NCI-H2107 (cell line): Measurements from ENCODE around the gene TEX2.
"Not testable (repeated sequence)": the region's sequence is repeated elsewhere in the genome, so short reads cannot be mapped to it uniquely, and the experiment has no call there.

Experiments used
- DNase-seq: peaks from one replicate; lab custom pipeline; 2025; lab: John Stamatoyannopoulos, UW

TEX2 gene

DNA sequence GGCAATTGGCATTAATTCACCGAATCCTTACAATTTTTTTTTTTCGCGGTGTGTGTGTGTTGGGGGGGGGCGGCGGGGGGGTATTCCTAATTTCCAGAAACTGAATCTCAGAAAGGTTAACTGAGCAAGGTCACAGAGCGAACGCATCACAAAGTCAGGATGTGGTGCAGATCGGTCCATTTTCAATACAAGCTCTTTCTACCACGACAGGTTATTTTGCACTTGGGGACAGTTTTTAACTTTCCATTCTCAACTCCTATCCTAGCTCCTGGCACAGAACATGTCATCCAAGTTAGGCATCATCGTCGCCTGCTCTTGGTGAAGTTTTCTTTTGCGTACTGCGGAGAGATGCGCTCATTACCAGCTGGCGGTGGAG is 117.7 kb downstream of the TEX2 start:
- DNase-seq, result no peak

DNA sequence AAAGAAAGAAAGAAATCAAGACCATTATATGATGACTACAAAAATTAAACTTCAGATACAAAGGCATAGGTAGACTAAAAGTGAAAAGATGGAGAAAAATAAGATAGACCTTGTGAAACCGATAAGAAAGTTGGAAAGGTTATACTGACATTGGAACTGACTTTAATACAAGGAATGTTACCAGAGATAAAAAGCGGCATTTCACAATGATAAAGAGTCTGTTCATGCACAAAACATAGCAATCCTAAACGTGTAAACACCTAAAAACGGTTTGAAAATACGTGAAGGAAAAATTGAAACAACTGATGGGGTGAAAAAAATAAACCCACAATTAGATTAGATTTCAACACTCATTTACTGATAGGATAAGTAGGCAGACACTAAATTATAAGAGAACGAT is 123.5 kb downstream of the TEX2 start:
- DNase-seq, result no peak

DNA sequence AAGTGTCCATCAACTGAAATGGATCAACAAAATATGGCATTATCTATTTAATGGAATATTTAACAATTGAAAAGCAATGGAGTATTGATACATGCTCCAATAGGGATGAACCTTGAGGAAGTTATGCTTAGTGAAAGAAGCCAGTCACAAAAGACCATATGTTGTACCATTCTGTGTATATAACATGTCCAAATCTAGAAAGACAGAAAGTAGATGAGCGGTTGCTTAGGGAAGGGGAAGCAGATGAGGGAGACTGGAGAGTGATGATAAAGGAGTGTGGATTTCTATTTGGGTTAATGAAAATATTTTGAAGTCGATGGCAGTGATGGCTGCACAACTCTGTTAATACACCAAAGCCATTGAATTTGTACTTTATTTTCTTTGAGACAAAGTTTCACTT is 124.6 kb downstream of the TEX2 start:
- no peak for DNase-seq

DNA sequence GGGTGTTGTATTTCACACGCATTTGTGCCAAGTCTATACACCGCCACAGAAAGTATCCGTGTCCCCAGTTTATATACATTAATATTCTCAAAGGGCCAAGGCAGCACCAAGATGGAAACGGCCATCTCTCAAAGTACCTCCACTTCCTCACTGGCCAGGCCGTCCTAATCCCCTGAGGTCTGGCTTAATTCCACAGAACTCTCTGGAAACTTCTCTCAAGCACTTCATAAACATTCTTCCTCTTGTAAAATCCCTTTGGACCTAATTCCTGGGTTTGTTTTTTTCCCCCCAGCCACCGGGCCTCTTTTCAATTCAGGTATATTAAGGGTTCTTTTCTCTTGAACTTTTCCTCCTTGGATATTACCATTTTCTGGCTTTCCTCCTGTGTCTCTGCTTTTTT is 128.1 kb downstream of the TEX2 start:
- no peak for DNase-seq

DNA sequence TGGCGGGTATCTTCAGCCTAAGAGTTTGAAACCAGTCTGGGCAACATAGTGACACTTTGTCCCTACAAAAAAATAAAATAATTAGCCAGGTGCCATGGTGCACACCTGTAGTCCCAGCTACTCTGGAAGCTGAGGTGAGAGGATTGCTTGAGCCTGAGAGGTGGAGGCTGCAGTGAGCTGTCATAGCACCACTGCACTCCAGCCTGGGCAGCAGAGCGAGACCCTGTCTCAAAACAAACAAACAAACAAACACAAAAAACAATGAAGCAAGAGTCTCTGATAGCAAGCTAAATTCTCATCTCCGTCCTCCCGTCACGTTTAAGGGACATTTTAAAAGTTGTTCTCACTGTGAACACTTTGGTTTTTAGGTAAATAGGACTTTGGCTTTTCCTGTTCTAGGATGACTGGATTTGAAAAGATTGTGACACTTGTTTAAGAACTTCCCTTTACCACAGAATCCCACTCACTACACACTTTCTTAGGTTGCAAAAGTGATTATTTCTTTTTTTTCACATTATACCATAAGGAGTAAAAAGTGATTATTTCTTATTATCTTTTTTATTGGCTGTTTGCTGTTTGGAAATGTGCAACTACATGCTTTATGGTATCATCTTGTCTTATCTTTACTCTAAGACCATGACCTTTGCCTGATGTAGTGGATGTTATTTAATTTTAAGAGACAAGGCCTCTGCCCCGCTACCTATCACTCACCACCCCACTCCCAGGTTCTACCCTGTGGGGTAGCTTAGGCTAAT is 128.7 kb downstream of the TEX2 start:
- DNase-seq, result no peak

DNA sequence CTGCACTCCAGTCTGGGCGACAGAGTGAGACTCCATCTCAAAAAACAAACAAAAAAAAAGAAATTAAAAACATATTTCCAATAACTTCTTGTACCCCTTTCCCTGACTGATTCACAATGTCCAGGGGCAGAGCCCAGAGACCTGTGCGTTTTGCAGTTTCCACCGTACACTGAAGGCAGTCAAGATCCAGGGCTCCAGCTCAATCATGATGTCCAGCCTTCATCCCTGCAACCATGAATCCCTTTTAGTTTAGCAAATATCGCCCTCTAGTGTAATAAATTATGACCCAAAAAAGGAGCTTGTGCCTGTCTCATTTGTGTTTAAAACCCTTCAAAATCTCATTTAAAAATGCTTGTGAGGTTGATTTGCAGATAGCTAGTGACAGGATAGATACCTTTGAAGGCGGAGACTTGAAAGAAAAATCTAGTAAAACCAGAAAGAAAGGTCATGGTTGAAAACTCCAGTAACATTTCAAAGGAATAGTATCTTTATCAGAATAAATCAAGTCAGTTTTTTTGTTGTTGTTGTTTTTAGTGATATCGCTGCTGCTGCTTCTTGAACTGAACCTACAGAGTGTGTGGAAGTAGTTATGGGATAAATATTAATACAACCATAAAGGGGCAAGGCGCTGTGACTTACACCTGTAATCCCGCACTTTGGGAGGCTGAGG is 129.4 kb downstream of the TEX2 start:
- no peak for DNase-seq

DNA sequence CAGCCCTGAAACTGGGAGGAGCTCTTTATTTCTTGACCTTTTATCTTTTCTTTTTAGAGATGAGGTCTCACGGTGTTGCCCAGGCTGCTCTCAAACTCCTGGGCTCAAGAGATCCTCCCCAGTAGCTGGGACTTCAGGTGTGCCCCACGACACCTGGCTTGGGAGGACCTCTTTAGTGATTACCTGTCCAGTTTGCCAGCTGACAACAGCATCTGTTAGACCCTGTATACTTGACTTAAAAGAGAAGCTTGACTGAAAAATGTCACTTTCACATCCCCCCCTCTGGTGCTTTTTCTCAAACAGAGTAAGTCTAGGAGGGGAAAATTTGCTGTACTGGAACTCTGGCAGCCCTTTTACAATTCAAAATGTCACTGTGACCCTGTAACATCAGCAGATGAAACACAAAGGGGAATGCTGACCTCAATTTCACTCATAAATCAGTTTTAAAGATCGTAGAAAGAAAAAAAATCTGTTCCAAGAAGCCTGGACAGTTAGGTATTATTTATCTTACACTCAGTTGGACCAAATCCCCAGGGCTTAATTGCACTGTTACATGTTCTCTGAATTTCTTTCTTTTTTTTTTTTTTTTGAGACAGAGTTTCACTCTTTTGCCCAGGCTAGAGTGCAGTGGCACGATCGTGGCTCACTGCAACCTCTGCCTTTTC is 131.3 kb downstream of the TEX2 start:
- DNase-seq, result no peak

DNA sequence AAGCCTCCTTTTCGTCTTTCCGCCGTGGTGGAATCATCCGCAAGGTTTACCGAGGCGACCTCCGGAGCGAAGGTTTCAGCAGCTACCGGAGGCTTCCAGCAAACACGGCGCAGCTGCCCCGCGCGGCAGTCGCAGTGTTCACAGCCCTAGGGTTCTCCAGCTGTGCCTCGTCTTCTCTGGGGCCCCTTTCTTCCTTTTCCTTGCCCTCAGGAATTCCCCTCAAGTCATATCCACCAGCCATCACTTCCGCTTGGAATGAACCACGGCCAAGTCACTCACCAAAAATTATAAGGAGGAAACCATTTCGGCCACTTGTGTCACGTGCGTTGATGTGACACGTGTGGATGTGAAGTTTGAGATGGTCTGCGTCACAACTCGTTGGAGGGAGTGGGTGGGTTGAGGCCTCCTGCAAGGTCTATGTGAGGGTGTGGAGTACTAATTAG is 132.5 kb downstream of the TEX2 start:
- no peak for DNase-seq

DNA sequence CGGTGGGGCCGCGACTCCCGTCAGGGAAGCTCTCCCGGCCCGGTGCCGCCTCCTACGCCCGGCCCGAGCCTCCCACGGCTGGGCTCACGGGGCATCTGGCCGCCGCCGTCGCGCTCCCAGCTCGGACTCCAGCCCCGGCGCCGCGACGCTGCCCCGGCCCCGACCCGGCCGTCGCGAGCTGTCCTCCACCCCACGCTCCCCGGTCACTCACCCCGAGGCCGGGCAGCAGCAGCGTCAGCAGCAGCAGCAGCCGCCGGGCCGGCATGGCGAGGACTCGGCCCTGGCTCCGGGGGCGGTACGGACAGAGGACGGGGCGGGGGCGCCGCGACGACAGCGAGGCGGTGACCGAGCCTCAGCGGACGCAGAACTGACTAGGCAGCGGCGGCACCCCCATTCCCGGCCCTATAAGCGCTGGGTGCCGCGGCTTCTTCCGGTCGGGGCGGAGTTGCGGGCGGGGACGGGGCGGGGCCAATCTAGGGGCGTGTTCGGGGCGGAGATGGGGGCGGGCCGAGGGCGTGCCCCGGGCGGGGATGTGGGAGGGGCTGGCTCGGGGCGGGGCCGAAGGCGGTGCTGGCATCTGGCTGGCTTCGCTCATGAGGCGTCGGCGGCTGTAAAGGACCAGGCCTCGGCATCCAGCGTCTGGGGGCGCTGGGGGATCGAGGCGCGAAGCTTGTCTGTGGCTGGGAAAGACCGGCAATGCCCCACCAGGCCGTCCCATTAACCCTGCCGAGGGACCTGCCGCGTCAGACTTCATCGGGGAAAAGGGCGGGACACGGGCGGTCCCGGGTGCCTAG is 133.1 kb downstream of the TEX2 start, which contains the start of gene ERN1:
TSS of gene ERN1 (minus strand) at position 380 of the 794 bp plus-strand sequence. CDS start at position 265, 115 bp downstream.
- peak; percentile 73 for DNase-seq

DNA sequence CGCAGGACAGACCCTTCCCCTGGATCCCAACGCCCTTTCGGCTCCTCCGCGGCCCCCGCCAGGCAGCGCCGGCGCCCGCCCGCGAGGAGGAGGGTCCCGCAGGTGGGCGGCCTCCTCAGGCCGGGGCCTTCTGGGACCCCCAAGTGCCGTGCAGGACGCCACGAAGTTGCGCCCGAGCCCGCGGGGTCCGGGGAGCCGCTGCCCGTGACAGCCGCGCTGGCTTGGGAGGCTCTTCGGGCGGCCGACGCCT is 133.6 kb downstream of the TEX2 start:
- no peak for DNase-seq

DNA sequence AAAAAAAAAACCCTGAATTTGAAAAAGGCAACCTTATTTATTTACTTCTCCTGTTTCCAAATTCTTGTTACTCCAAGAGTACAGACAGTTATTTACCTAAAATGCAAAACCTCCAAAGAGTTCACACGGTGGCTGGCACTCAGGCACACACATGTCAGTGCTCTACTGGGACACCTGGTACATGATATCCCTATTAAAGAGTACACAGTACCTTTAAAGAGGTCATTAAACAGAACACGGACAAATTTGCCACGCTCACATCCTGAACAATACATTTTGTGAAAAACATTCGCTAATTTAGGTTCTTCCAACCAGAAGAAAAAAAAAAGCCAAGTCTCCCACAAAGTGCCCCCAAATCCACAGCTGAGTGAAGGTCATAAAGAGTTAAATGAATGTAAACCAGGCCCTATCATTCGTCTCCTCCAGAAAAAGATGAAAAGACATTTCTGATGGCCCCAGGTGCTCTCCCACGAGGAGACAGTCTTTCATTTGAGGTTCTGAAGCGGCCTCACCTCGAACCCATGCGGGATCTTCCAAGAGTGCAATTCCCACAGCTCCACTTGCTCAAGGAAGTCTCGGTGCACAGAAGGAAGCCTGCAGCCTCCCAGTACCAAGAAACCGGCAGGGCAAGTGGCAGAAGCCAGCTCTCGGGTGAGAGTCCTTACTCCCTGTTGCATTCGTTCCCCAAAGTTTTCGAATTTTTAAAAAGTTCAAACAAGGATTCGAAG is 134.1 kb downstream of the TEX2 start:
- DNase-seq, result no peak

DNA sequence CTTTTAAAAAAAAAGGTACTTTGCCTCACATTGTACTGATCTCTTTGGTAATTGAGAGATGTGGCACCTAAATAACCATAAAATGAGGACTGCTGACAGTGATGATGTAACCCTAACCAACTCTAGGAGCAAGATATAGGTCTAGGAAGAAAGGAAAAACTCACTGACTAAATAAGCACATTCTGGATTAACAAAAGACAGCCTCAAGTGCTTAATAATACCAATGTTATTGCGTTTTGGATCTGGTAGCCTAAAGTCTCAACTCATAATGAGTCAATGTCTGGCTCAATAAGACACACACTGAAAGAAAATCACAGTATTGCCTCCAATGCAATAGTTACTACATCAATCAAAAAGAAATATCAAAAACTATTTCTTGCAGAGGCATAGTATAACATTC is 136.1 kb downstream of the TEX2 start:
- no peak for DNase-seq

DNA sequence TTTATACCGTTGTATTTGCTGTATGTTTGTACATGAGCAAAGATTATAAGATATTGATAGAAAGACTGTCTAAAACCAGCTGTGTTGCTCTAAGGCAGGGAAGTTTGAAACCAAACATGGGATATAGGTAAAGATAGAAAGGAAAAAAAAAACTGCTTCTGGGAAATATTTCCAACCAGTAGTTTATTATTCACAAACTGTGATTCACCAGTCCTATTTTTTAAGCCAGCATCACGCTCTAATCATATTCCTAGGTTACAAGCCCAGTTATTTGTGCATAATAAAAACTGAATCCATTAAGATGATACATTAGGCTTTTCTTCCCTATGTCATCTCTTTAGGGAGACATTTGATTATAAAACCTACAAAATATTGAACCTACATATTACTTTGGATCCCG is 137.1 kb downstream of the TEX2 start:
- no peak for DNase-seq

DNA sequence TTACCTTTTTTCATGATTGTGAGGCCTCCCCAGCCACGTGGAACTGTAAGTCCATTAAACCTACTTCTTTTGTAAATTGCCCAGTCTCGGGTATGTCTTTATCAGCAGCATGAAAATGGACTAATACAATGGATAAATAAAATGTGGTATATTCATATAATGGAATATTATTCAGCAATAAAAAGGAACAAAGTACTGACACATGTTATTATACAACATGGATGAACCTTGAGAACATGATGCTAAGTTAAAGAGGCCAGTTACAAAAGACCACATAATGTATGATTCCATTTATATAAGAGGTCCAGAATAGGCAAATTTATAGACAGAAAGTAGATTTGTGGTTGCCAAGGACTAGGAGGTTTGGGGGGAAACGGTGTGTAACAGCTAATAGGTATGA is 138.5 kb downstream of the TEX2 start:
- DNase-seq, result no peak

DNA sequence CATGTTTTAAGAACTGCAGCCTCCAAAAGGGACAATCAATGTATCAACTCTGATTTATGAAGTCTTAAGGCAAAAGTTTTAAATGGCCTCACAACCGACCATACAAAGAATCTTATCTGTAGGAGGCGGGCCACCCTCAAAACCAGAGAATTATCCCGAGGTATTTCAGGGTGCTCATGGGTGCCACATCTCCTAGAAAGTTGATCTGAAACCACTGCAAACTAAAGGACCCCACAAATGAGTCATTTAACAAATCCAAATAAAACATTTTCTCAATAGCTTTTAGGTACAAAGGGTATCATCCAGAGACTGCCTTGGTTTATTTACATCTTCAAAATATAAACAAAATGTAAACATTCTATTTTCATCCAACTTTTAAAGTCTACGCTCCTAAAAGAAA is 139.9 kb downstream of the TEX2 start:
- no peak for DNase-seq

DNA sequence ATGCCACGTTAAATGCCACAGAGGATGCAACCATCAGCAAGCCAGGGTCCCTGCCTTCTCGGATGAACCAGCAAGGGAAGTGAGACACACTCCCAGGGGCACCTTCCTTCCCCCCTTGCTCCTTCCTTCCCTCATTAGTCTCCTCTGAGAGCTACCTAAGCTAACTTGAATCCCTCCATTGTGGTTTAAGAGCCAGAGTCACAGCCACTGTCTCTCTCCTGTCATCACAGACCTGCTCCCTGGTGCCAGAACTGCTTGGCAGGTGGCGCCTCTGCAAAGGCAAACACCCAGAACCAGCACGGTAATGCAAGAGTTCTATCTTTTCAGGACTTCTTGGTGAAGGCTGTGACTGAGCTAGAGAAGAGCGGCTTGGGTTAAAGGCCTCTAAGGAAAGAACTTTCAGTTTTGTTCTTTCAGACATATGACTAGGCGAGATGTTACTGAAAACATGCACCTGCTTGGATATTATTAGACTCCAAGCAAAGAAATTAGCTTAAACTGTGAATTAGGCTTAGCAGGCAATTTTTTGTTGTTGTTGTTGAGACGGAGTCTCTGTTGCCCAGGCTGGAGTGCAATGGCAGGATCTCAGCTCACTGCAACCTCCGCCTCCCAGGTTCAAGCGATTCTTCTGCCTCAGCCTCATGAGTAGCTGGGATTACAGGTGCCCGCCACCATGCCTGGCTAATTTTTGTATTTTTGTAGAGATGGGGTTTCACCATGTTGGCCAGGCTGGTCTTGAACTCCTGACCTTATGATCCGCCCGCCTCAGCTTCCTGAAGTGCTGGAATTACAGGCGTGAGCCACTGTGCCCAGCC is 141.9 kb downstream of the TEX2 start:
- DNase-seq, result not testable (repeated sequence)

DNA sequence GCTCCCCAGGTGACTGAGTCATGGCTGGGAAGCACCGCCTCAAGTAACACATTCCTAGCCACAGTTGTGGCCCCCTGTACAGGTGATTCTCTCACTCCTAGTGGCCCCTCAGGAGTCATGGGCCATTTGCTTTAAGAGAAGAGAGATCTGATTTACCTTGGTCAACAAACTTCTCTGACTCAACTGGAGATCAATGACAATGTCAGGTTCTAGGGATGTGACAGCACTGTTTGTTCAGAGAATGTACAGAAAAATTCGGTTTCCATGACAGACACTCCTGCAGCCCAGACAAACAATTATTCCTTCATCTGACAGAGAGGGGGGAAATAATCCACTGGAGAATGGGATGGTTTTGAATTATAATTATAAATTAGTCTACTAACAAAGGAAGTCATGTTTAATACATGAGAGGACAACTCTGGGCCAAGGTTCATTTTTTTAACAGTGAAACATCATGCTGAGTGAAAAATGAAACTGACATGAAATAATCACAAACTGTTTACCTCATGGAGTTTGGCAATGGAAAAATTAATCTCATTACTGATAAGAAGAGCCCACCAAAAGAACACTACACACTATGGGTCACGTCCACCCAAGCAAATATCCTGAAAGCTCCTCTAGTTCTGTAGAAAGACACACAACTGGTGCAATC is 142.8 kb downstream of the TEX2 start:
- no peak for DNase-seq

DNA sequence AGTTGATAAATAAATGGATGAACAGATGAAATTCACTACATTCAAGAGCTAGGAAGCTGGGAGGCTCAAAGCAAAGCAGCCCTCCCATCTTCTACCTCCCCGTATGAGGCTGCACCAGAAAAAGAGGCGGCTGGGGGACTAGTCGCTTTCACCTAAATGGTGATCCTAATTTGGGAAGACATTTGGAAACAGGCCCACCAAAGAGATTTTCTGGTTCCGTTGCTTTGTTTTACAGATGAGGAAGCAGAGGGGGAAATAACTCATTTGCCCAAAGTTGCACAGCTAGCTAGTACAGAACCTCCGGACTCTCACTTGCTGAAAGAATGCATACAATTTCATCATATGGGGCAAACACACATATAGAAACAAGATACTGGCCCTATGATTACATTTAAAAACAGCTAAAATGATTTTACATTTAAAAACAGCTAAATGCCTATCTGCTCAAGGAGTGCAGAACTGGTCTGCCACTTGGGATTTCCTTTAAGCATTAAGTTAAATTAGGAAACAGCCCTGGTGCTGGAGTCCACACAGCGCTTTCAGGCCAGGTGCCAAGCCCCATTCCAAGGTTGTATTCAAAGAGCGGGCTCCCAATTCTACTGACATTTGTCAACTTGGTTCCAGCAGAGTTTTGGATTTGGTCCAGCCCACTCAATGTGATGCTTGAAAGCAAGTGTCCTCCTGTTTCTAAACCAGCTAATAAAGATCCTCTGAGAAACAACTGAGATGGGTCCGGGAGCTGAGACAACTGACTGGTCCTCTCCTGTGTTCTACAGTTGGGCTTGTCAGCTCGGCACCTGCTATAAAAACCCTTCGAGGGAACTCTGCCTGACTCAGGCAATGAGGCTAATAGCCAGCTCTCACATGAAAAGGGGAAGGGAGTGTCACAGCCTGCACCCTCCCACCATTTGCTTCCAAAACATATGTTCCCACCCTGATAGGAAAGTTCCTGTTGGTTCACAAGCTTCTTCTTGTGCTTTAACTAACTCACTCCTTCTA is 144.8 kb downstream of the TEX2 start:
- DNase-seq, result no peak

DNA sequence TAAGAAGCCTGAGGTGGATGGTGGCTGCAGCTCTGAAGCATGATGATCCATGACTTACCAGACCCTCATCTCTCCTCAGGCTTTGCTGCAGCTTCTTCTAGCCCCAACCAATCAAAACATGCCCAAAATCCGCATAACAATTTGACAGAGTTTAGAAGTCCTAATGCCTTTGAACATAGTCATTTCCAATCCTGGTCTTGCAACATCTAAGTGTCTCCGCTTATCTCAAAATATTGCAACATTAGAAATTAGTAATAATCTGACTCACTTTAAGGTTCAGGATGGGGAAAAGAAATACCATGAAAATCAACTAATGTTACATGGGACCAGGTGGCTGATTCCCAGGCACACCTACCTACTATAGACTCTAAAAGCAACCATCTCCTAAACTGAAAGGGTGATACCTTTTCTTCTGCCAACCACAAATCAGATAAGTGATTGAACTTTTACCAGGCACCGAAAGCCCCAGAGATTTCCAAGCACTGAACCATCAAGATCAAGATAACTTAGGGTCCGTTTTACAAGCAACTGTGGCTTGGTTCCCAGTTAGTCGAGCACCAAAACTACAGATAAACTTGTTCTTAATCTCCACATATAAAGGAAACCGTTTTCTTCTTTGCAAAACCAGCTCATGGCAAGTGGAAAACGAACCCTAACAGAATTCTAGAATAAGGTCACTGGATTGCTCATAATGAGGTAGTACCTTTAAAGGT is 147.1 kb downstream of the TEX2 start:
- no peak for DNase-seq
